Peyer's patch (tissue), 4 donors: Measurements from ENCODE around the gene RAPGEF1. TPM values are rescaled to one million over a fixed set of nuclear protein-coding genes. Genes with fewer than 3 reads are reported as not detected.

Source experiments
- DNase-seq, 3 donors: peaks; one replicate each; pipeline ENCODE4 v3.0.0-alpha.2; 2017 to 2019
- H3K27ac ChIP-seq, 4 donors: fragments of 200-600 bp; sonication (generic); one replicate each; pipeline ENCODE4 v1.5.1; 2016 to 2019
- H3K27me3 ChIP-seq, 2 donors: fragments of 200-600 bp; sonication (generic); one replicate each; pipeline ENCODE4 v1.5.1; 2019
- H3K36me3 ChIP-seq, 3 donors: fragments of 200-600 bp; sonication (generic); one replicate each; pipeline ENCODE4 v1.5.1; 2016 to 2019
- H3K4me1 ChIP-seq, 4 donors: fragments of 200-600 bp; sonication (generic); one replicate each; pipeline ENCODE4 v1.5.1; 2016 to 2019
- H3K4me3 ChIP-seq, 4 donors: fragments of 200-600 bp; sonication (generic); 1 replicate in 3 of 4; 2 replicates in 1 of 4; pipeline ENCODE4 v1.5.1; 2016 to 2019; ENCODE audit warnings: mild to moderate bottlenecking in 1 of 4
- H3K9me3 ChIP-seq, 4 donors: fragments of 200-600 bp; sonication (generic); one replicate each; pipeline ENCODE4 v1.5.1; 2016 to 2019; ENCODE audit warnings: mild to moderate bottlenecking in 1 of 4
- POLR2A ChIP-seq, 2 donors: fragments of 450-650 bp; IDR thresholded peaks; one replicate each; pipeline ENCODE4 v1.5.1; 2017; ENCODE audit warnings: antibody characterized with exemption in 2 of 2, mild to moderate bottlenecking in 2 of 2, moderate library complexity in 2 of 2
- total RNA-seq, 4 donors: library from RNA; depleted of rRNA; stranded (reverse); fragments of >200 nt; gene quantifications; one replicate each; pipeline ENCODE4 v1.1.0, GENCODE V29; 2016
- TF ChIP-seq, protein P1 (sequence below), 6 experiments: fragments of 450-650 bp in 4 of 6; fragments of 200-600 bp in 2 of 6; sonication (generic) in 1 of 6; IDR thresholded peaks; one replicate each; pipeline ENCODE4 v1.5.1; 2017 to 2019; ENCODE audit warnings: antibody characterized with exemption in 6 of 6, mild to moderate bottlenecking in 3 of 6, moderate library complexity in 1 of 6

RAPGEF1 gene
- total RNA-seq, 4 donors from 2014 or later, result 51.7 to 182 (median 70.7) TPM

DNA sequence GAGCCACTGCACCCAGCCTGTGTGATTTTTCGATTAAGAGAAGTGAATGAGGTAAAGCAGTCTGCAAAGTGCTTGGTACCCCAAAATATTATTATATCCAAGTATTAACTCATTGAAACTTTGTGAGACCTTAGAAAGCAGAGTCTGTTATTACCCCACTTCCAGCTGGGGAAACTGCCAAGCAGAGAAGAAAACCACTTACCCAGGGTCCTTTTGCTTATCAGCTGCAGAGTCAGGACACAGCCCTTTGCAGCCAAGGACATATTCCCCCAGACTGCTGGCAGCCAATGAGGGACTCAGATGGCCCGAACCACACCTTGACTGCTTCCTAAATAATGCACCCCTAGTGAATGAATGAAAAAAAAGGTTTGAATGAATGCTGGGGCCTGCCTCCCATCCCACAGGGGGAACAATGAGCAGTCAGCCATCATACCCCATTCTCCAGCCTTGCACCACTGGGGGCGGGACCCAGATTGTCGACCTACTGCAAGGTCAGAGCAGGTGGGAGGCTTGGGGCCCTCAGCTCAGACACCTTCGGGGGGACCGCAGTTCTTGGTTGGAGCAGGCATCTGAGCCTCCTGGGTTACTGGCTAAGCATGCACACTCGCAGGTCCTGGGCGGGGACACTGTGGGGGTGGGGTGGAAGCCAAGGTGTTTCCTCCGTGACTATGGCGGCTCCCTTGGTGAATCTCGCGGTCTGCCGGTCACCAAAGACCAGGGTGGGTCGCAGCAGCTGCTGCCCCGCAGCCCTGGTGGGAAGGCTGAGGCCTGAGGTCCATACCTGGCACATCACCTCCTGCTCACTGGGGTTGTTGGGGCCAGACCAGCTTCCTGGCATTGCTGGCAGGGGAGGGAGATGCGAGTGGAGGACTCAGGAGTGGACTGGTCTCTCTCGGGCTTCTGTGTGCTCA, 164.9 kb downstream of the RAPGEF1 start:
- H3K4me1 ChIP-seq, result peaks cover 0 to 12% (median 0%) of the 10 kb centered on the region in 4 donors
- peaks cover 0 to 75% (median 0%) of the 10 kb centered on the region in 3 donors for H3K36me3 ChIP-seq
- no peak overlapping the region for H3K27ac ChIP-seq
- DNase-seq, result no peak
- H3K4me3 ChIP-seq, result no peak overlapping the region
- TF ChIP-seq POLR2A (IDR thresholded peaks at IDR 0.05), result no peak
- TF ChIP-seq, protein P1, sequence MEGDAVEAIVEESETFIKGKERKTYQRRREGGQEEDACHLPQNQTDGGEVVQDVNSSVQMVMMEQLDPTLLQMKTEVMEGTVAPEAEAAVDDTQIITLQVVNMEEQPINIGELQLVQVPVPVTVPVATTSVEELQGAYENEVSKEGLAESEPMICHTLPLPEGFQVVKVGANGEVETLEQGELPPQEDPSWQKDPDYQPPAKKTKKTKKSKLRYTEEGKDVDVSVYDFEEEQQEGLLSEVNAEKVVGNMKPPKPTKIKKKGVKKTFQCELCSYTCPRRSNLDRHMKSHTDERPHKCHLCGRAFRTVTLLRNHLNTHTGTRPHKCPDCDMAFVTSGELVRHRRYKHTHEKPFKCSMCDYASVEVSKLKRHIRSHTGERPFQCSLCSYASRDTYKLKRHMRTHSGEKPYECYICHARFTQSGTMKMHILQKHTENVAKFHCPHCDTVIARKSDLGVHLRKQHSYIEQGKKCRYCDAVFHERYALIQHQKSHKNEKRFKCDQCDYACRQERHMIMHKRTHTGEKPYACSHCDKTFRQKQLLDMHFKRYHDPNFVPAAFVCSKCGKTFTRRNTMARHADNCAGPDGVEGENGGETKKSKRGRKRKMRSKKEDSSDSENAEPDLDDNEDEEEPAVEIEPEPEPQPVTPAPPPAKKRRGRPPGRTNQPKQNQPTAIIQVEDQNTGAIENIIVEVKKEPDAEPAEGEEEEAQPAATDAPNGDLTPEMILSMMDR (IDR thresholded peaks at IDR 0.05), result no peak
- H3K27me3 ChIP-seq, result no peaks in the 10 kb centered on the region
- H3K9me3 ChIP-seq, result no peaks in the 10 kb centered on the region

DNA sequence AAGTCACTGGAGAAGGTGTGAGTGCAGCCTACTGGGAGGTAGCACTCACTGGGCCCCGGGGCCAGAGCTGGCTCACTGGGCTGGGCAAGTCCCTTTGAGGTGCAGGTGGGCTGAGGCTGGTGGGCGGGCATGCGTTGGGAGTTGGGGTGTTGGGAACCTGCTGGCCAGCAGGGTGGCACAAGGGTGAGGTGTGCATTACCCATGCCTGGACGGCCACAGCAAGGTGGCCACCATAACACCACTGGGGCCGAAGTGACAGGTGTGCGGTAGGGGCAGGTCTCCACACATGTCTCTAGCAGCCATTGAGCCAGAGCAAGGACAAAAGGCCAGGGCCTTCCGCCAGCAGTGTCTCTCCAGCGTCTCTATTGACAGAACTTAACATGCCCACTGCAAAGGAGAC, 172.0 kb downstream of the RAPGEF1 start:
- TF ChIP-seq, protein P1 (IDR thresholded peaks at IDR 0.05), result no peak
- no peak for TF ChIP-seq POLR2A (IDR thresholded peaks at IDR 0.05)
- Histone ChIP-seq H3K27me3 (no peaks in the 10 kb centered on the region), H3K4me1 (no peaks in the 10 kb centered on the region), H3K9me3 (no peaks in the 10 kb centered on the region), H3K36me3 (peaks cover 0 to 25% (median 0%) of the 10 kb centered on the region in 3 donors), H3K4me3 (no peak overlapping the region), H3K27ac (no peak overlapping the region)
- no peak for DNase-seq

DNA sequence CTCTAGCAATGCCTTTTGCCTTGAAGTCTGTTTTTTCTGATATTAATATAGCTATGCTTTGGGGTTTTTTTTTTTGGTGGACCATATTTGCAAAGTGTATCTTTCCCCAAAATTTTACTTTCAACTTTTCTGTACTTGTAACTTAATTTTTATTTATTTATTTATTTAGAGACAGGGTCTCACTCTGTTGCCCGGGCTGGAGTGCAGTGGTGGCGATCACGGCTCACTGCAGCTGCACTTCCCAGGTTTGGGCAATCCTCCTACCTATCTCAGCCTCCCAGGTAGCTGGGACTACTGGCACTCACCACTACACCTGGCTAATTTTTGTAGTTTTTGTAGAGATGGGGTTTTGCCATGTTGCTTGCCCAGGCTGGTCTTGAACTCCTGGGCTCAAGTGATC, 173.7 kb downstream of the RAPGEF1 start:
- Histone ChIP-seq H3K27me3 (no peaks in the 10 kb centered on the region), H3K9me3 (no peaks in the 10 kb centered on the region), H3K4me3 (no peak overlapping the region), H3K36me3 (peaks cover 0 to 8% (median 0%) of the 10 kb centered on the region in 3 donors), H3K27ac (no peak overlapping the region), H3K4me1 (no peaks in the 10 kb centered on the region)
- DNase-seq, result no peak
- TF ChIP-seq POLR2A (IDR thresholded peaks at IDR 0.05), result no peak
- TF ChIP-seq, protein P1 (IDR thresholded peaks at IDR 0.05), result no peak

DNA sequence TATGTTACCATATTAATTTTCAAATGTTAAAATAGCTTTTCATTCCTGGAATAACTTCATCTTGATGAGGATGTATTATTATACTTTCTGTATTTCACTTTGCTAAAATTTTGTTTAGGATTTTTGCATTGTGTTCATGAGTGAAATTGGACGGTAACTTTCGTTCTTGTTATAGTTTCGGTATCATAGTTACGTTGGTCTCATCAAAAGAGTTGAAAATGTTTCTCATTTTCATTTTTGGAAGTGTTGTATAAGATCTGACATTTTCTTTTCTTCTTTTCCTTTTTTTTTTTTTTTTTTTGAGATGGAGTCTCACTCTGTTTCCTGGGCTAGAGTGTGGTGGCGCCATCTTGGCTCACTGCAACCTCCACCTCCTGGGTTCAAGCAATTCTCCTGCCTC, 174.5 kb downstream of the RAPGEF1 start:
- no peak for DNase-seq
- Histone ChIP-seq H3K36me3 (peaks cover 0 to 8% (median 0%) of the 10 kb centered on the region in 3 donors), H3K4me3 (no peak overlapping the region), H3K27ac (no peak overlapping the region), H3K27me3 (no peaks in the 10 kb centered on the region), H3K9me3 (no peaks in the 10 kb centered on the region), H3K4me1 (no peaks in the 10 kb centered on the region)
- no peak for TF ChIP-seq POLR2A (IDR thresholded peaks at IDR 0.05)
- TF ChIP-seq, protein P1 (IDR thresholded peaks at IDR 0.05), result no peak

DNA sequence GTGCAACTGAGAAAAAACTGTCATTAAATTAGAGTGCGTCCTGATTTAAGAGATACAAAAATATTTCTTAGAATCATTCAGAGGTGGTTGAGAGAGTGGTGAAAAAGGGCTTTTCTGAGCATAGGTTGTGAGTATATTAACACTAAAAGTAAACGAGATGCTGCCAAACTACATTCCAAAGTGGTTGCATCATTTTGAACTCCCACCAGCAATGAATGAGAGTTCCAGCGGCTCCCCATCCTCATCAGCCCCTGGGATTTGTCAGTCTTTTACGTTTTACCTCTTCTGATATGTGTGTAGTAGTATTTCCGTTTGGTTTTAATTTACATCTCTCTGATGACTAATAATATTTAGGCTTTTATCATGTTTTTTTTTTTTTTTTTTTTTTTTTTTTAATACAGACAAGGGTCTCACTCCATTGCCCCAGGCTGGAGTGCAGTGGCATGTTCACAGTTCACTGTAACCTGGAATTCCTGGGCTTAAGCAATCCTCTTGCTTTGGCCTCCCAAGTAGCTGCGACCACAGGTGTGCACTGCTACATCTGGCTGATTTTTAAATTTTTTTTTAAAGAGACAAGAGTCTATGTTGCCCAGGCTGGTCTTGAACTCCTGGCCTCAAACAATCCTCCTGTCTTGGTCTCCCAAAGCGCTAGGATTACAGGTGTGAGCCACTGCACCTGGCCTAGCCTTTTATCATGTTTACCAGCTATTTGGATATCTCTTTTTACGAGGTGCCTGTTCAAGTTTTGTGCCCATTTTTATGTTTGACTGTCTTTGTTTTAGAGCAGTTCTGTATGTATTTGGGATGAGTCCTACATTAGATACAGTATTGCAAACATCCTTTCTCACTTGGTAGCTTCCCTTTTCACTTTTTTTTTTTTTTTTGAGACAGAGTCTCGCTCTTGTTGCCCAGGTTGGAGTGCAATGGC, 177.6 kb downstream of the RAPGEF1 start:
- H3K4me1 ChIP-seq, result no peaks in the 10 kb centered on the region
- no peaks in the 10 kb centered on the region for H3K9me3 ChIP-seq
- TF ChIP-seq, protein P1 (IDR thresholded peaks at IDR 0.05), result no peak
- H3K4me3 ChIP-seq, result no peak overlapping the region
- no peak for DNase-seq
- H3K27ac ChIP-seq, result no peak overlapping the region
- no peaks in the 10 kb centered on the region for H3K27me3 ChIP-seq
- no peaks in the 10 kb centered on the region for H3K36me3 ChIP-seq
